Keratinocyte (primary cell): ENCODE measurements around the gene CPA5. TPM values are rescaled to one million over a fixed set of nuclear protein-coding genes. Genes with fewer than 3 reads are reported as not detected.

ENCODE experiments used
- DNase-seq: peaks from one replicate; pipeline ENCODE4 v3.0.0-alpha.2; 2011; ENCODE audit warnings: low read depth, missing footprints, low spot score
- FAIRE-seq: peaks from 2 replicates; lab custom pipeline; 2011; peaks lifted over from hg19 to GRCh38; lab: Jason Lieb, UNC
- H2AFZ ChIP-seq: 2 replicates; pipeline ENCODE4 v1.6.0; 2012; ENCODE audit warnings: low read length, control low read depth, inconsistent platforms; ENCODE audit not compliant: control insufficient read depth
- H3K27ac ChIP-seq: 2 replicates; pipeline ENCODE4 v1.5.1; 2011; ENCODE audit warnings: low read length; ENCODE audit not compliant: control insufficient read depth, insufficient read depth
- H3K27me3 ChIP-seq: 3 replicates; pipeline ENCODE4 v1.6.0; 2011; ENCODE audit warnings: low read length; ENCODE audit not compliant: control insufficient read depth, insufficient read depth; ENCODE audit errors: extremely low read depth
- H3K36me3 ChIP-seq, 2 experiments: 2 replicates in 1 of 2; 3 replicates in 1 of 2; pipeline ENCODE4 v1.5.1; 2011; ENCODE audit warnings: low read length in 2 of 2, mild to moderate bottlenecking in 1 of 2; ENCODE audit not compliant: control insufficient read depth in 2 of 2, insufficient read depth in 2 of 2; ENCODE audit errors: extremely low read depth in 1 of 2
- H3K4me1 ChIP-seq: 3 replicates; pipeline ENCODE4 v1.5.1; 2011; ENCODE audit warnings: low read length; ENCODE audit not compliant: control insufficient read depth, insufficient read depth; ENCODE audit errors: extremely low read depth
- H3K4me2 ChIP-seq: 3 replicates; pipeline ENCODE4 v1.6.0; 2011; ENCODE audit warnings: low read depth, low read length; ENCODE audit not compliant: control insufficient read depth, insufficient read depth; ENCODE audit errors: extremely low read depth
- H3K4me3 ChIP-seq, 3 experiments: fragments of 200-600 bp in 1 of 3; sonication (generic) in 1 of 3; 2 replicates in 2 of 3; 3 replicates in 1 of 3; pipeline ENCODE4 v1.5.1; 2011 to 2016; ENCODE audit warnings: low read length in 3 of 3, mild to moderate bottlenecking in 3 of 3, control low read depth in 2 of 3, inconsistent platforms in 1 of 3, low read depth in 1 of 3, mixed read lengths in 1 of 3, mixed run types in 1 of 3, moderate library complexity in 1 of 3; ENCODE audit not compliant: control insufficient read depth in 2 of 3, insufficient read depth in 2 of 3; ENCODE audit errors: extremely low read depth in 1 of 3
- H3K79me2 ChIP-seq: 2 replicates; pipeline ENCODE4 v1.6.0; 2012; ENCODE audit warnings: low read length; ENCODE audit not compliant: control insufficient read depth, insufficient read depth
- H3K9ac ChIP-seq: 3 replicates; pipeline ENCODE4 v1.6.0; 2011; ENCODE audit warnings: low read length; ENCODE audit not compliant: control insufficient read depth, insufficient read depth; ENCODE audit errors: extremely low read depth
- H3K9me1 ChIP-seq: 3 replicates; pipeline ENCODE4 v1.6.0; 2011; ENCODE audit warnings: low read length; ENCODE audit not compliant: control insufficient read depth, insufficient read depth; ENCODE audit errors: extremely low read depth
- H3K9me3 ChIP-seq: 2 replicates; pipeline ENCODE4 v1.5.1; 2012; ENCODE audit warnings: low read depth, low read length; ENCODE audit not compliant: control insufficient read depth
- H4K20me1 ChIP-seq: 3 replicates; pipeline ENCODE4 v1.6.0; 2011; ENCODE audit warnings: low read length; ENCODE audit not compliant: control insufficient read depth, insufficient read depth; ENCODE audit errors: extremely low read depth
- EZH2 ChIP-seq: IDR thresholded peaks from one replicate; pipeline ENCODE4 v1.6.1; 2012; ENCODE audit warnings: inconsistent platforms, mild to moderate bottlenecking, low read length, moderate library complexity
- dilution Hi-C: fragments of 300-500 bp; cut with MboI; formaldehyde crosslinking; loops from one replicate; pipeline ENCODE4 v1.7.0; 2020; ENCODE audit warnings: low sequenced_read_pairs; ENCODE audit not compliant: extremely low pct_ligation_motif_present
- polyA plus RNA-seq, 5 experiments: library from polyadenylated mRNA; depleted of rRNA in 3 of 5; stranded (reverse) in 3 of 5; stranded (forward) in 1 of 5; unstranded in 1 of 5; fragments of >200 nt; gene quantifications; 1 replicate in 1 of 5; 2 replicates in 3 of 5; 3 replicates in 1 of 5; pipeline versions ENCODE4 v1.2.1 to v1.2.3, GENCODE V29; 2011 to 2012; ENCODE audit warnings: missing spikeins in 2 of 5, low read depth in 1 of 5, low replicate concordance in 1 of 5
- TF ChIP-seq, protein P1 (sequence below), 3 experiments: IDR thresholded peaks in 1 of 3; conservative IDR thresholded peaks in 1 of 3; optimal IDR thresholded peaks in 1 of 3; 2 replicates in 2 of 3; 3 replicates in 1 of 3; pipeline versions ENCODE3 to v1.5.1; 2011; ENCODE audit warnings: low read length in 3 of 3, mild to moderate bottlenecking in 3 of 3, moderate library complexity in 2 of 3, control low read depth in 1 of 3, inconsistent platforms in 1 of 3; ENCODE audit not compliant: insufficient read depth in 2 of 3; ENCODE audit errors: extremely low read depth in 1 of 3

Gene CPA5
- polyA plus RNA-seq, 1 donor (not counting 4 experiments of a cell fraction or from before 2014, with no cell fraction given): 0.24 TPM

DNA sequence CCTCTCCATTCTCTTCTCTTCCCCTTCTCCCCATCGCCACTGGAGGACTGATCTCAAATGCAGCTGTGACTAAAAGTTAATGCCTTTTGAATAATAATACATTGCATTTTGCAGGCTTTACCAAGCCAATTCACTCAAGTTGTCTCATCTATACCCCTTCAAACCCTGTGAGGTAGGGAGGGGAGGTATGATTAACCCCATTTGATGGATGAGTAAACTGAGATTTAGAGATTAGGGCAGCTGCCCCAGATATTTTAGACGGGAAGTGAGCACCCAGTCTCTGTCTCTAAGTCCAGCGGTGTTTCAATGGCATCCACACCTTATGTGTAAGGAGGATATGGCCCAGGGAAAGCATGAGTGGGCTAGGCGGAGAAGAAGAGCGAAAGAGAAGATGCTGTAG lies 1.1 kb downstream of the CPA5 start:
- dilution Hi-C loops: no loop called here
- TF ChIP-seq, protein P1, sequence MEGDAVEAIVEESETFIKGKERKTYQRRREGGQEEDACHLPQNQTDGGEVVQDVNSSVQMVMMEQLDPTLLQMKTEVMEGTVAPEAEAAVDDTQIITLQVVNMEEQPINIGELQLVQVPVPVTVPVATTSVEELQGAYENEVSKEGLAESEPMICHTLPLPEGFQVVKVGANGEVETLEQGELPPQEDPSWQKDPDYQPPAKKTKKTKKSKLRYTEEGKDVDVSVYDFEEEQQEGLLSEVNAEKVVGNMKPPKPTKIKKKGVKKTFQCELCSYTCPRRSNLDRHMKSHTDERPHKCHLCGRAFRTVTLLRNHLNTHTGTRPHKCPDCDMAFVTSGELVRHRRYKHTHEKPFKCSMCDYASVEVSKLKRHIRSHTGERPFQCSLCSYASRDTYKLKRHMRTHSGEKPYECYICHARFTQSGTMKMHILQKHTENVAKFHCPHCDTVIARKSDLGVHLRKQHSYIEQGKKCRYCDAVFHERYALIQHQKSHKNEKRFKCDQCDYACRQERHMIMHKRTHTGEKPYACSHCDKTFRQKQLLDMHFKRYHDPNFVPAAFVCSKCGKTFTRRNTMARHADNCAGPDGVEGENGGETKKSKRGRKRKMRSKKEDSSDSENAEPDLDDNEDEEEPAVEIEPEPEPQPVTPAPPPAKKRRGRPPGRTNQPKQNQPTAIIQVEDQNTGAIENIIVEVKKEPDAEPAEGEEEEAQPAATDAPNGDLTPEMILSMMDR (optimal IDR thresholded peaks at IDR 0.05 in 1 of 3, IDR thresholded peaks at IDR 0.05 in 1 of 3, conservative IDR thresholded peaks at IDR 0.05 in 1 of 3; ENCODE audit: extremely low read depth in 1 of 3, insufficient read depth in 2 of 3, low read length in 3 of 3): no peak
- TF ChIP-seq EZH2: no peak
- no peak overlapping the region for H3K4me3 ChIP-seq
- FAIRE-seq: no peak
- H2AFZ ChIP-seq: no peak overlapping the region
- DNase-seq: no peak
- H4K20me1 ChIP-seq: no peaks in the 10 kb centered on the region
- no peaks in the 10 kb centered on the region for H3K9me3 ChIP-seq
- H3K36me3 ChIP-seq: no peaks in the 10 kb centered on the region
- H3K9ac ChIP-seq: no peak overlapping the region
- no peaks in the 10 kb centered on the region for H3K9me1 ChIP-seq
- no peaks in the 10 kb centered on the region for H3K4me1 ChIP-seq
- no peak overlapping the region for H3K4me2 ChIP-seq
- H3K27me3 ChIP-seq: peaks cover 2% of the 10 kb centered on the region
- H3K27ac ChIP-seq: no peak overlapping the region
- no peaks in the 10 kb centered on the region for H3K79me2 ChIP-seq

DNA sequence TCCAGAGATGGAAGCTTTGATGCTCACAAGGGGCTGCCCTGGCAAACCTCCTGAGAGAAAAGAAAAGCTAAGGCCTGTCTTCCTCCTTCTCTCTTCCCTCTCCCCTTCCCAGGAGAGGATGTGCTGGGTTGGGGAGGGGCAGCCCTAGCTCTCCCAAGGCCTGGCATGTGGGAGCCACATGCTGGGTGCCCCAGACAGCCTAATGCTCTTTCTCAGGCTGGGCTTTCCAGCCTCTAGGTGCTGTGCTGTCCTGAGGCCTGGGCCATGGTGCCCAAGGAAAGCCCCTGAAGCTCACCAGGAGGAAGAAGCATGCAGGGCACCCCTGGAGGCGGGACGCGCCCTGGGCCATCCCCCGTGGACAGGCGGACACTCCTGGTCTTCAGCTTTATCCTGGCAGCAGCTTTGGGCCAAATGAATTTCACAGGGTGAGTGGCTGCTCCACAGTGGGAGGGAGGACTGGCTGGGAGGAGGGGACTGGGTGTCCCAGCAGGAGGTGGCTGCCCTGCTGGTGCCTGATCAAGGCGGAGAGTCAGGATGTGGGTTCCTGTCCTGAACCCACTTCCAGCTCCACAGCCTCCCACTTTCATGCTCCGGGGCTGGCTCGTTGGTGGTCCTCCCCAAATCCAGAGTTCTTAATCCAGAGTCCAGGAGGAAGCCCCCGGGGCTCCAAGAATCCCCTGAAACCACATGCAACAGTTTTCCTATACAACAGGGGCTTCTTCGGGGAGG lies 1.7 kb downstream of the CPA5 start:
- Histone ChIP-seq H3K79me2 (no peaks in the 10 kb centered on the region), H3K9me3 (no peaks in the 10 kb centered on the region), H3K27ac (no peak overlapping the region), H3K27me3 (peaks cover 2% of the 10 kb centered on the region), H3K4me2 (no peak overlapping the region), H4K20me1 (no peaks in the 10 kb centered on the region), H3K4me3 (no peak overlapping the region), H2AFZ (no peak overlapping the region), H3K9me1 (no peaks in the 10 kb centered on the region), H3K9ac (no peak overlapping the region), H3K4me1 (no peaks in the 10 kb centered on the region), H3K36me3 (no peaks in the 10 kb centered on the region)
- DNase-seq: no peak
- no peak for FAIRE-seq
- dilution Hi-C loops: no loop called here
- TF ChIP-seq, protein P1 (optimal IDR thresholded peaks at IDR 0.05 in 1 of 3, IDR thresholded peaks at IDR 0.05 in 1 of 3, conservative IDR thresholded peaks at IDR 0.05 in 1 of 3; ENCODE audit: extremely low read depth in 1 of 3, insufficient read depth in 2 of 3, low read length in 3 of 3): no peak
- no peak for TF ChIP-seq EZH2
